ENCODE measurements around the gene LTV1.

The LTV1 gene

DNA sequence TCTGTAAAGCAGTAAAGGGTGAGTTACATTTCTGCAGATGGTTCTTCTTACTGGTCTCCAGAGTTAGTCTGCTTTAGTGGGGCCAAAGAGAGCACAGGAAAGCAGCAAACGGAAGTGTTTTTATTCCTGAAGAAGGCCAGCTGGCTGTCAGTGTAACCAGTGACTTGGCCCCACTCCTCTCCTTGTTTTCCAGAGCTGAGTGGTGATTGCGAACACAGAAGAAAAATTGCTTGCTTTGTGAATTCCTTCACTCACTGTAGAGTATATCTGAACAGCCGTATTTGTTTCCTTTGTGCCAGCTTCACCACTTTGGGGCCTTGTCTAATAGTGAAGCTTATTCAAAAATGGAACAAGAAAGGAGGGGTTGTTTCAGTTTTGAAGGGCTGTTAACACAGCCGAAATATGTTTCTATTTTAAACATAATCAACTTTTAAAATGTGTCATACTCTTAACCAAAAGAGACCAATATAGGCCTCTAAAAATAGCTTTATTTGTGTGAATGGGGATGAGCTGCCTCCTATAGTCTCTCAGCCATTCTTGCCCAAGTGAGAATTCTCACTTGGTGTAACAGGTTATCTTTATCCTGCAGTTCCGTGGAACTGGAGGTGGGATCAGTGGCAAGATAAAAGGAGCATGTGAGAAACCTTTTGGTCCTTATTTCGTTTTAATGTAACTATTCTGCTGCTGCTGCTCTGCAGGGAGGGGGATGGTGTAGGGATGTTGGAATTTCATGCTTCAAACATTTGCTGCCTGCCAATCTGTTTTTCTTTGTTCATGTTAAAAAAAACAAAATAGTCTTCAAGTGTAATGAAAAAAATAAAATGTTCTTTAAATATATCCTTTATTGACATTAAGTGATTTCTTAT is 59.0 kb downstream of the LTV1 start:
- TF ChIP-seq CTCF (IDR thresholded peaks at IDR 0.05; ENCODE audit: low read depth, low read length), result no peak
- no peaks in the 10 kb centered on the region for H3K4me1 ChIP-seq
- no peaks in the 10 kb centered on the region for H3K36me3 ChIP-seq
- H3K27me3 ChIP-seq, result no peaks in the 10 kb centered on the region
- DNase-seq, result no peak
- no peak overlapping the region for H3K4me3 ChIP-seq (ENCODE audit: low read depth, low read length)
- no peaks in the 10 kb centered on the region for H3K9me3 ChIP-seq

DNA sequence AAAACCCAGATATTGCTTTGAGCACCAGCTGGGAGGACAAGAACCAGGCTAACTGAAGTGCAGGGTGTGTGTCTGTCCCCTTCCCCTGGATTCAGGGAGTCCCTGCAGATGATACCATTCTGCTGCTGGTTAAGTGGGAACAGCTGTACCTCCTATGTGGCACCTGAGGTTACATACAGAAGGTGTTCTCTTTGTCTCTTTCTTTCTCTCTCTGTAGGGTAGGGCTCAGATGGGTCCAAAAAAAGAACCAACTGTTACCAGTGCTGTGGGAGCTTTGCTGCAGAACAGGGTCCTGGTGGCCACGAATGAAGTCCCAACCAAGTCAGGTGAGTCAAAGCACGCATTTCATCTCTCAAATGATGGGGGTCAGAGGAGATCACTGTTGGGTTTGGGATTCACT is 59.7 kb downstream of the LTV1 start:
- Histone ChIP-seq H3K9me3 (no peaks in the 10 kb centered on the region), H3K27me3 (no peaks in the 10 kb centered on the region), H3K4me3 (ENCODE audit: low read depth, low read length) (no peak overlapping the region), H3K36me3 (no peaks in the 10 kb centered on the region), H3K4me1 (no peaks in the 10 kb centered on the region)
- no peak for TF ChIP-seq CTCF (IDR thresholded peaks at IDR 0.05; ENCODE audit: low read depth, low read length)
- DNase-seq, result no peak

DNA sequence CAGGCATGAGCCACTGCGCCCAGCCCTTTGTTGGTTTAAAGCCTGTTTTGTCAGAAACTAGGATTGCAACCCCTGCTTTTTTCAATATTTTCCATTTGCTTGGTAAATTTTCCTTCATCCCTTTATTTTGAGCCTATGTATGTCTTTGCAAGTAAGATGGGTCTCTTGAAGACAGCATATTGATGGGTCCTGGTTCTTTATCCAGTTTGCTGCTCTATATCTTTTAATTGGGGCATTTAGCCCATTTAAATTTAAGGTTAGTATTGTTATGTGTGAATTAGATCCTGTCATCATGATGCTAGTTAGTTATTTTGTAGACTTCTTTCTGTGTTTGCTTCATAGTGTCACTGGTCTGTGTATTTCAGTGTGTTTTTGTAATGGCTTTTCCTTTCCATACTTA is 67.9 kb downstream of the LTV1 start:
- no peak for TF ChIP-seq CTCF (IDR thresholded peaks at IDR 0.05; ENCODE audit: low read depth, low read length)
- no peaks in the 10 kb centered on the region for H3K9me3 ChIP-seq
- no peaks in the 10 kb centered on the region for H3K36me3 ChIP-seq
- H3K4me3 ChIP-seq (ENCODE audit: low read depth, low read length), result no peak overlapping the region
- no peaks in the 10 kb centered on the region for H3K4me1 ChIP-seq
- no peak for DNase-seq
- no peaks in the 10 kb centered on the region for H3K27me3 ChIP-seq

- H3K9me3 ChIP-seq, result no peaks in the 10 kb centered on the region
- no peak for DNase-seq
- H3K4me1 ChIP-seq, result no peaks in the 10 kb centered on the region
- no peak for TF ChIP-seq CTCF (IDR thresholded peaks at IDR 0.05; ENCODE audit: low read depth, low read length)
- no peaks in the 10 kb centered on the region for H3K36me3 ChIP-seq
- H3K4me3 ChIP-seq (ENCODE audit: low read depth, low read length), result no peak overlapping the region
- no peaks in the 10 kb centered on the region for H3K27me3 ChIP-seq
These were observed 69.5 kb downstream of the LTV1 start for GRCh38 chr6:143912671-143913070.
